CD4-positive, alpha-beta T cell (primary cell): ENCODE data around the gene HSPA1B. TPM values are rescaled to one million over a fixed set of nuclear protein-coding genes. Genes with fewer than 3 reads are reported as not detected.
"Not testable (repeated sequence)": the region's sequence is repeated elsewhere in the genome, so short reads cannot be mapped to it uniquely, and the experiment has no call there.

ENCODE experiments used
- ATAC-seq: fragments of 200-7000 bp; cut with Tn5 transposase; one replicate; pipeline ENCODE4 v1.10.0; 2022; ENCODE audit warnings: mild to moderate bottlenecking; ENCODE audit not compliant: poor library complexity
- CTCF ChIA-PET: fragments of 350-600 bp; sonication (Branson Sonifier 250); formaldehyde crosslinking; loops from one replicate; lab custom pipeline; 2021; ENCODE audit warnings: antibody characterized with exemption, inconsistent platforms; lab: Charles Lee
- POLR2A ChIA-PET: fragments of 350-600 bp; sonication (Branson Sonifier 250); formaldehyde crosslinking; loops from one replicate; lab custom pipeline; 2021; ENCODE audit warnings: antibody characterized with exemption, inconsistent platforms; lab: Charles Lee
- DNase-seq, 14 experiments: peaks; one replicate each; pipeline ENCODE4 v3.0.0-alpha.2; 2013 to 2020; ENCODE audit warnings: mixed read lengths in 2 of 14
- H3K27ac ChIP-seq, 2 donors: one replicate each; pipeline versions ENCODE4 v1.5.1 to v1.7.0; 2013; ENCODE audit warnings: low read length in 2 of 2, low read depth in 1 of 2, mild to moderate bottlenecking in 1 of 2
- H3K27me3 ChIP-seq, 2 experiments: 1 replicate in 1 of 2; 2 replicates in 1 of 2; pipeline versions ENCODE4 v1.6.1 to v1.7.0; 2013; ENCODE audit warnings: low read length in 2 of 2, control low read depth in 1 of 2, mild to moderate bottlenecking in 1 of 2, moderate library complexity in 1 of 2; ENCODE audit not compliant: insufficient read depth in 2 of 2, control insufficient read depth in 1 of 2
- H3K36me3 ChIP-seq: one replicate; pipeline ENCODE4 v1.6.1; 2013; ENCODE audit warnings: low read length, control low read depth; ENCODE audit not compliant: insufficient read depth
- H3K4me1 ChIP-seq: one replicate; pipeline ENCODE4 v1.6.1; 2013; ENCODE audit warnings: low read length, control low read depth; ENCODE audit not compliant: insufficient read depth
- H3K4me3 ChIP-seq: one replicate; pipeline ENCODE4 v1.5.1; 2013; ENCODE audit warnings: mild to moderate bottlenecking, low read length, moderate library complexity
- H3K9me3 ChIP-seq, 2 experiments: 1 replicate in 1 of 2; 2 replicates in 1 of 2; pipeline versions ENCODE4 v1.6.1 to v1.7.0; 2013; ENCODE audit warnings: low read length in 2 of 2, mild to moderate bottlenecking in 2 of 2, control low read depth in 1 of 2, moderate library complexity in 1 of 2; ENCODE audit not compliant: control insufficient read depth in 1 of 2, insufficient read depth in 1 of 2
- H3K27ac Mint-ChIP-seq: one replicate; pipeline ENCODE4 v1.8.0; 2020; ENCODE audit warnings: mixed read lengths
- H3K27me3 Mint-ChIP-seq: one replicate; pipeline ENCODE4 v1.8.0; 2021; ENCODE audit warnings: mixed read lengths
- H3K36me3 Mint-ChIP-seq: one replicate; pipeline ENCODE4 v1.8.0; 2021; ENCODE audit warnings: low read depth, mixed read lengths
- H3K4me1 Mint-ChIP-seq: one replicate; pipeline ENCODE4 v1.8.0; 2021; ENCODE audit warnings: low read depth, mixed read lengths
- H3K4me3 Mint-ChIP-seq: one replicate; pipeline ENCODE4 v1.8.0; 2020; ENCODE audit warnings: mild to moderate bottlenecking, mixed read lengths
- H3K9me3 Mint-ChIP-seq: one replicate; pipeline ENCODE4 v1.8.0; 2020; ENCODE audit warnings: mixed read lengths
- intact Hi-C, 2 experiments: fragments of 100-400 bp; cut with DNase I in 1 of 2; cut with micrococcal nuclease in 1 of 2; formaldehyde crosslinking; loops; one replicate each; pipeline versions ENCODE4 v1.15.1 to v1.9.0; 2023 to 2025; cut with DNase I, micrococcal nuclease
- total RNA-seq, 174 experiments: library from RNA in 2 of 174; stranded (reverse) in 2 of 174; gene quantifications; one replicate each; pipeline ENCODE4 v1.2.3 and lab custom pipeline; 2021 to 2026
- TF ChIP-seq, protein P1 (sequence below): fragments of 200-600 bp; IDR thresholded peaks from one replicate; pipeline ENCODE4 v1.8.0; 2022; ENCODE audit warnings: antibody characterized with exemption, mild to moderate bottlenecking

Gene HSPA1B
- total RNA-seq, 2 experiments from 2014 or later = 8.3 to 9.8 TPM

DNA sequence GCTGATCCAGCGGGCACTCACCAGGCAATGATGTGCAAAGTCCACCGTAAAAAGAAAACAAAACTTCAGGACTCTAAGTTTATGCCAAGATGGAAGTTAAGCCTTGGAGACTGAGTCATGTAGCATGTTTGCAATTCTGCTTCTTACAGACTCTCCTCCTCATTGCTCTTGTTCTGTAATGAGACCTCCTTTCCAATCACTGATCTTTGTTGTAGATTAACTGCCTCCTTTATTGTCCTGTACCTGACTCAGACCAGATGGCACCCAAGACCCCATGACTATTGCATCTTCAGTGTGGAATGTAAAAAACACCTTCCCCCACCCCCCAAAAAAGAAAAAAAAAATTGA is 23.9 kb downstream of the HSPA1B start:
- POLR2A ChIA-PET = no interaction called here

GRCh38 chr6:31851980-31852718 is 24.6 kb downstream of the HSPA1B start:
- H3K27me3 Mint-ChIP-seq, CTCF ChIA-PET: not testable (repeated sequence)

More for the DNA sequence above, 23.9 kb downstream of the HSPA1B start:
- no peak overlapping the region for H3K4me3 Mint-ChIP-seq
- intact Hi-C loops = no loop called here
- Histone ChIP-seq H3K4me1 (no peaks in the 10 kb centered on the region), H3K9me3 (no peaks in the 10 kb centered on the region), H3K4me3 (no peak overlapping the region), H3K27ac (no peak overlapping the region), H3K36me3 (no peaks in the 10 kb centered on the region), H3K27me3 (no peaks in the 10 kb centered on the region)
- no peaks in the 10 kb centered on the region for H3K36me3 Mint-ChIP-seq
- no peaks in the 10 kb centered on the region for H3K9me3 Mint-ChIP-seq
- no peak for DNase-seq
- H3K27ac Mint-ChIP-seq = no peak overlapping the region
- no peaks in the 10 kb centered on the region for H3K27me3 Mint-ChIP-seq
- TF ChIP-seq, protein P1, sequence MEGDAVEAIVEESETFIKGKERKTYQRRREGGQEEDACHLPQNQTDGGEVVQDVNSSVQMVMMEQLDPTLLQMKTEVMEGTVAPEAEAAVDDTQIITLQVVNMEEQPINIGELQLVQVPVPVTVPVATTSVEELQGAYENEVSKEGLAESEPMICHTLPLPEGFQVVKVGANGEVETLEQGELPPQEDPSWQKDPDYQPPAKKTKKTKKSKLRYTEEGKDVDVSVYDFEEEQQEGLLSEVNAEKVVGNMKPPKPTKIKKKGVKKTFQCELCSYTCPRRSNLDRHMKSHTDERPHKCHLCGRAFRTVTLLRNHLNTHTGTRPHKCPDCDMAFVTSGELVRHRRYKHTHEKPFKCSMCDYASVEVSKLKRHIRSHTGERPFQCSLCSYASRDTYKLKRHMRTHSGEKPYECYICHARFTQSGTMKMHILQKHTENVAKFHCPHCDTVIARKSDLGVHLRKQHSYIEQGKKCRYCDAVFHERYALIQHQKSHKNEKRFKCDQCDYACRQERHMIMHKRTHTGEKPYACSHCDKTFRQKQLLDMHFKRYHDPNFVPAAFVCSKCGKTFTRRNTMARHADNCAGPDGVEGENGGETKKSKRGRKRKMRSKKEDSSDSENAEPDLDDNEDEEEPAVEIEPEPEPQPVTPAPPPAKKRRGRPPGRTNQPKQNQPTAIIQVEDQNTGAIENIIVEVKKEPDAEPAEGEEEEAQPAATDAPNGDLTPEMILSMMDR = no peak
- CTCF ChIA-PET = no interaction called here
- no peaks in the 10 kb centered on the region for H3K4me1 Mint-ChIP-seq
- ATAC-seq = no peak

DNA sequence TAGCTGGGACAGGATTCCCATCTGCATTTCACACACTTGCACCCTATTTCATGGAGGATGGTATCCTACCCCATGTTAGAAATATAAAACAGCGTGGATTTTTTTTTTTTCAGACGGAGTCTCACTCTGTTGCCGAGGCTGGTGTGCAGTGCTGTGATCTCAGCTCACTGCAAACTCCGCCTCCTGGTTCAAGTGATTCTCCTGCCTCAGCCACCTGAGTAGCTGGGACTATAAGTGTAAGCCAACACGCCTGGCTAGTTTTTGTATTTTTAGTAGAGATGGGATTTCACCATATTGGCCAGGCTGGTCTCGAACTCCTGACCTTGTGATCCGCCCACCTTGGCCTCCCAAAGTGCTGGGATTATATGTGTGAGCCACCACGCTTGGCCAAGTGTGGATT is 30.2 kb downstream of the HSPA1B start:
- CTCF ChIA-PET, H3K27me3 Mint-ChIP-seq, H3K27ac ChIP-seq, H3K4me3 Mint-ChIP-seq, POLR2A ChIA-PET, DNase-seq, intact Hi-C loops, ATAC-seq, H3K27me3 ChIP-seq, H3K9me3 Mint-ChIP-seq, H3K27ac Mint-ChIP-seq, H3K9me3 ChIP-seq, H3K4me3 ChIP-seq: not testable (repeated sequence)
- Histone ChIP-seq H3K36me3 (peaks cover 39% of the 10 kb centered on the region), H3K4me1 (peaks cover 16% of the 10 kb centered on the region)
- Mint-ChIP-seq H3K4me1 (peaks cover 16% of the 10 kb centered on the region), H3K36me3 (peaks cover 34% of the 10 kb centered on the region)

More at GRCh38 chr6:31851980-31852718, 24.6 kb downstream of the HSPA1B start:
- H3K4me1 Mint-ChIP-seq, ATAC-seq, H3K27ac Mint-ChIP-seq, H3K4me1 ChIP-seq, H3K4me3 Mint-ChIP-seq, H3K9me3 ChIP-seq, H3K36me3 ChIP-seq, H3K4me3 ChIP-seq, H3K27me3 ChIP-seq, H3K36me3 Mint-ChIP-seq, intact Hi-C loops, H3K9me3 Mint-ChIP-seq, POLR2A ChIA-PET, H3K27ac ChIP-seq, DNase-seq: not testable (repeated sequence)

- no peak for DNase-seq
- Mint-ChIP-seq H3K9me3 (no peaks in the 10 kb centered on the region), H3K4me3 (no peak overlapping the region), H3K36me3 (peaks cover 38% of the 10 kb centered on the region), H3K27ac (no peak overlapping the region), H3K4me1 (peaks cover 21% of the 10 kb centered on the region), H3K27me3 (no peaks in the 10 kb centered on the region)
- TF ChIP-seq, protein P1 = no peak
- peaks cover 23% of the 10 kb centered on the region for H3K4me1 ChIP-seq
- no peaks in the 10 kb centered on the region for H3K9me3 ChIP-seq
- H3K36me3 ChIP-seq = peaks cover 39% of the 10 kb centered on the region
- H3K4me3 ChIP-seq = no peak overlapping the region
- intact Hi-C loops = no loop called here
- no peak overlapping the region for H3K27ac ChIP-seq
- ChIA-PET POLR2A (no interaction called here), CTCF (no interaction called here)
- ATAC-seq = no peak
- H3K27me3 ChIP-seq = no peaks in the 10 kb centered on the region
Measured at GRCh38 chr6:31858707-31859106, 31.2 kb downstream of the HSPA1B start.
